WERI-Rb-1 (cell line): Measurements from ENCODE around the gene SAMD4A.

ENCODE experiments used
- DNase-seq: peaks from one replicate; pipeline ENCODE4 v3.0.0-alpha.2; 2020
- H3K27ac ChIP-seq: fragments of 250-450 bp; sonication (Bioruptor Pico); 2 replicates; pipeline ENCODE4 v1.5.1; 2020; ENCODE audit warnings: mild to moderate bottlenecking, moderate library complexity
- H3K27me3 ChIP-seq: fragments of 250-450 bp; sonication (Bioruptor Pico); 2 replicates; pipeline ENCODE4 v1.5.1; 2021; ENCODE audit warnings: mild to moderate bottlenecking, low read depth, moderate library complexity; ENCODE audit not compliant: insufficient read depth, severe bottlenecking
- H3K36me3 ChIP-seq: fragments of 250-450 bp; sonication (Bioruptor Pico); 2 replicates; pipeline ENCODE4 v1.5.1; 2020; ENCODE audit warnings: mild to moderate bottlenecking, moderate library complexity
- H3K4me3 ChIP-seq: 2 replicates; pipeline ENCODE4 v1.5.1; 2011; ENCODE audit warnings: low read depth, mild to moderate bottlenecking, control low read depth, low read length
- H3K9me3 ChIP-seq: fragments of 250-450 bp; sonication (Bioruptor Pico); 2 replicates; pipeline ENCODE4 v1.5.1; 2021; ENCODE audit warnings: mild to moderate bottlenecking, moderate library complexity; ENCODE audit not compliant: severe bottlenecking
- TF ChIP-seq, protein P1 (sequence below): IDR thresholded peaks from 2 replicates; pipeline ENCODE4 v1.5.1; 2011; ENCODE audit warnings: low read depth, mild to moderate bottlenecking, control low read depth, inconsistent platforms, low read length

The SAMD4A gene

DNA sequence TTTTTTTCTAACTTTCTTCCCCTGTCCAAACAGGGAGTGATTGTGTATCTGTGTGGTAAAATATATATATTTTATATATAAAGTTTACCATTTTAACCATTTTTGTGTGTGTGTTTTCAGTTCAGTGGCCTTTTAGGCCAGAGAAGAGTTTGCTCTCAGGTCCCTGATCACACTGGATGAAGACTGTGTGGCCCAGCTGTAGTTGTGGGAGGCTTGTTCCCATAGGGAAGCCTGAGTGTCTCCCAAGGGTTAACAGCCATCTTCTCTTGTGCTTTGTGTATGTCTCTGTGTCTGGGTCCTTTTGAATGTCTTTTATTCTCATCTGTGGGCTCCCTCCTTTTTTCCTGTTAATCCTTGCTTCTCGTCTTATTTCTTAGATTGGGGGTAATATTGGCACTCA lies 33.8 kb upstream of the SAMD4A start:
- no peak for DNase-seq
- no peaks in the 10 kb centered on the region for H3K9me3 ChIP-seq
- peaks cover 2% of the 10 kb centered on the region for H3K36me3 ChIP-seq
- H3K27ac ChIP-seq = no peak overlapping the region
- H3K27me3 ChIP-seq = no peaks in the 10 kb centered on the region
- TF ChIP-seq, protein P1, sequence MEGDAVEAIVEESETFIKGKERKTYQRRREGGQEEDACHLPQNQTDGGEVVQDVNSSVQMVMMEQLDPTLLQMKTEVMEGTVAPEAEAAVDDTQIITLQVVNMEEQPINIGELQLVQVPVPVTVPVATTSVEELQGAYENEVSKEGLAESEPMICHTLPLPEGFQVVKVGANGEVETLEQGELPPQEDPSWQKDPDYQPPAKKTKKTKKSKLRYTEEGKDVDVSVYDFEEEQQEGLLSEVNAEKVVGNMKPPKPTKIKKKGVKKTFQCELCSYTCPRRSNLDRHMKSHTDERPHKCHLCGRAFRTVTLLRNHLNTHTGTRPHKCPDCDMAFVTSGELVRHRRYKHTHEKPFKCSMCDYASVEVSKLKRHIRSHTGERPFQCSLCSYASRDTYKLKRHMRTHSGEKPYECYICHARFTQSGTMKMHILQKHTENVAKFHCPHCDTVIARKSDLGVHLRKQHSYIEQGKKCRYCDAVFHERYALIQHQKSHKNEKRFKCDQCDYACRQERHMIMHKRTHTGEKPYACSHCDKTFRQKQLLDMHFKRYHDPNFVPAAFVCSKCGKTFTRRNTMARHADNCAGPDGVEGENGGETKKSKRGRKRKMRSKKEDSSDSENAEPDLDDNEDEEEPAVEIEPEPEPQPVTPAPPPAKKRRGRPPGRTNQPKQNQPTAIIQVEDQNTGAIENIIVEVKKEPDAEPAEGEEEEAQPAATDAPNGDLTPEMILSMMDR = no peak
- H3K4me3 ChIP-seq = no peak overlapping the region

DNA sequence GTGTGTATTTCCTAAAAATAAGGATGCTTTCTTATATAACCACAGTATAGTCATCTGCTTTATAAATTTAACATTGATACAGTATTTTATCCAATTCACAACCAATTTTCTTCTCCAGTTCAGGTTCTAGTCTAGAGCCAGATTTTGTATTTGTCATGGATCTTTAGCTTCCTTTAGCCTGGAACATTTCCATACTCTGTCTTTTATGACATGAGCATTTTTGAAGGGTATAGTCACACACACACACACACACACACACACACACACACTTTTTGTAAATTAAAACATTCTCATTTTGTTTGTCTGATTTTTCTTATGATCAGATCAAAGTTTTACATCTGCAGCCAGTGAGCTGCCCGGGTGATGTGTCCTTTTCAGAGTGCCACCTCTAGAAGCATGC lies 31.8 kb upstream of the SAMD4A start:
- H3K36me3 ChIP-seq = peaks cover 4% of the 10 kb centered on the region
- TF ChIP-seq, protein P1 = no peak
- H3K4me3 ChIP-seq = no peak overlapping the region
- H3K27me3 ChIP-seq = no peaks in the 10 kb centered on the region
- no peaks in the 10 kb centered on the region for H3K9me3 ChIP-seq
- no peak overlapping the region for H3K27ac ChIP-seq
- DNase-seq = no peak

DNA sequence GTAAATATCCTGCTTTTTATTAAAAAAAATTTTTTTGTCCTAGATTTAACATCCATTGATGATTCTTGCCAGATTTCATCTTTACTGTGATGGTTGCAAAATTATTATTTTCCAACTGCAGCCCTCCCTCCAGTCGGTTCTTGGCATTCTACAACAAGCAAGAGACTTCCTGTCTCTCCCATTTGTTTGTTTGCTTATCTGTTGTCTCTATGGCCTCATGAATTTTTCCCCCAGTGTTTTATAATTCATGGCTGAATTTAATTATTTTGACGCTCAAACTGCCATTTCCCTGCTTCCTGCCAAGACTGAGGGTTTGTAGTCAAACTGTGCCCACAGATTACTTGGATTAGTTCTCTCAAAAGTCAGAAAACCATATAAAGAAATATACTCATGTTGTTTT lies 31.3 kb upstream of the SAMD4A start:
- no peak for DNase-seq
- no peaks in the 10 kb centered on the region for H3K9me3 ChIP-seq
- peaks cover 4% of the 10 kb centered on the region for H3K36me3 ChIP-seq
- H3K27ac ChIP-seq = no peak overlapping the region
- no peaks in the 10 kb centered on the region for H3K27me3 ChIP-seq
- no peak overlapping the region for H3K4me3 ChIP-seq
- TF ChIP-seq, protein P1 = no peak

DNA sequence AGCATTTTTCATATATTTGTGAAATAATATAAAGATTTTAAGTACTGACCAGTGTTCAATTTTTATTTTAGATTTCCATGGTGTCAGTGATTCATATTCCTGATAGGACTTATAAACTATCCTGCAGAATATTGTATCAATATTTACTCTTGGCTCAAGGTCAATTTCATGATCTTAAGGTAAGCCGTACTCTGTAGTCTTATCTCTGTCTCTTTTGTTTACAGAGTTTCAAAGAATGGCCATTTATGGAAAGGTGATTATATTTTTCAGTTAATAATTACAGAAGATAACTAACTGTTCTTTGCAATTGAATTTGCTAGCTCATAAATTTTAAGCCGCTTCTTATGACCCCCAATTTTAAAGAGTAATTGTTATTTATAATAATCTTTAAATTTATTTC lies 29.3 kb upstream of the SAMD4A start:
- Histone ChIP-seq H3K27me3 (no peaks in the 10 kb centered on the region), H3K27ac (no peak overlapping the region), H3K36me3 (peaks cover 4% of the 10 kb centered on the region), H3K9me3 (no peaks in the 10 kb centered on the region), H3K4me3 (no peak overlapping the region)
- TF ChIP-seq, protein P1 = no peak
- no peak for DNase-seq

DNA sequence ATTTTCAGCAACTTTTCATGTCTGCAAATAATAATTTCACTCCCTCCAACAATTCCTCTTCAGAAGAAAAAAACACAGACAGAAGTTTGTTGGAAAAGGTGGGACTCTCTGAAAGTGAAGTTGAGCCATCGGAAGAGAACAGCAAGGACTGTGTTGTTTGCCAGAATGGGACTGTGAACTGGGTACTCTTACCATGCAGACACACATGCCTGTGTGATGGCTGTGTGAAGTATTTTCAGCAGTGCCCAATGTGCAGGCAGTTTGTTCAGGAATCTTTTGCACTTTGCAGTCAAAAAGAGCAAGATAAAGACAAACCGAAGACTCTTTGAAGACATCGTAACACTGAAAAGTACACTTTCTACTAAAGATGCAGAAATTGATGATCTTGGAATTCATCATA lies 28.9 kb upstream of the SAMD4A start:
- no peak overlapping the region for H3K4me3 ChIP-seq
- H3K27me3 ChIP-seq = no peaks in the 10 kb centered on the region
- H3K27ac ChIP-seq = no peak overlapping the region
- TF ChIP-seq, protein P1 = no peak
- H3K9me3 ChIP-seq = no peaks in the 10 kb centered on the region
- no peak for DNase-seq
- peaks cover 4% of the 10 kb centered on the region for H3K36me3 ChIP-seq

DNA sequence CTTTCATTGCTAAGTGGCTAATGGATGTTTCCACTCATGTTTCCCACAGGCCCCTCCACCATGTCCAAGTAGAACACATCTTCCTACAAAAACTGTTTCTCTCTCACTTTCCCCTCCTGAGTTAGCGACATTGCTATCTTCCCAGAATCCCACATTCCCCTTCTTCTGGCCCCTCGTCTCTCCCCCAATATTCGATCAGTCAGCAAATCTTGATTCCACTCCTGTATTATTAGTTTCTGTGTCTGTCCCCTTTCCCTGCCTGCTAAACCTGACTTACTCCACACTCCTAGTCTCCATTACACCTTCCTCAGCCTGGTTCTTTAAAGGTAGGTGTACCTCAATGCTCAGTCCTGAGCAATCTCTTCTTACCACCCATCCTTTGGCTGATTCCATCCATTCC lies 19.3 kb upstream of the SAMD4A start:
- Histone ChIP-seq H3K4me3 (no peak overlapping the region), H3K27me3 (no peaks in the 10 kb centered on the region), H3K9me3 (no peaks in the 10 kb centered on the region), H3K27ac (no peak overlapping the region), H3K36me3 (no peaks in the 10 kb centered on the region)
- TF ChIP-seq, protein P1 = no peak
- DNase-seq = no peak
